GM21786 (cell line): ENCODE data around the gene CCDC70.
"Not testable (repeated sequence)": the region's sequence is repeated elsewhere in the genome, so short reads cannot be mapped to it uniquely, and the experiment has no call there.

Source experiments
- ATAC-seq: cut with Tn5 transposase; IDR thresholded peaks from one replicate; pipeline ENCODE4 v1.9.1; 2021; ENCODE audit not compliant: unreplicated experiment

The CCDC70 gene

GRCh38 chr13:51905787-51906186 is 44.0 kb downstream of the CCDC70 start:
- ATAC-seq: no peak

- ATAC-seq: no peak
These were observed 44.8 kb downstream of the CCDC70 start for GRCh38 chr13:51906581-51906980.

GRCh38 chr13:51907040-51907732 is 45.4 kb downstream of the CCDC70 start:
- ATAC-seq: no peak

- ATAC-seq: not testable (repeated sequence)
These were observed 47.5 kb downstream of the CCDC70 start for GRCh38 chr13:51909265-51909664.

- ATAC-seq: no peak
These were observed 48.7 kb downstream of the CCDC70 start for GRCh38 chr13:51910508-51910907.

- ATAC-seq: no peak
These were observed 50.3 kb downstream of the CCDC70 start for GRCh38 chr13:51912091-51912490.

GRCh38 chr13:51912511-51913225 is 50.9 kb downstream of the CCDC70 start:
- no peak for ATAC-seq

GRCh38 chr13:51913421-51914136 is 51.8 kb downstream of the CCDC70 start:
- no peak for ATAC-seq

GRCh38 chr13:51914137-51914493 is 52.3 kb downstream of the CCDC70 start:
- ATAC-seq: no peak
